ENCODE measurements around the gene PPIF.

Gene PPIF

DNA sequence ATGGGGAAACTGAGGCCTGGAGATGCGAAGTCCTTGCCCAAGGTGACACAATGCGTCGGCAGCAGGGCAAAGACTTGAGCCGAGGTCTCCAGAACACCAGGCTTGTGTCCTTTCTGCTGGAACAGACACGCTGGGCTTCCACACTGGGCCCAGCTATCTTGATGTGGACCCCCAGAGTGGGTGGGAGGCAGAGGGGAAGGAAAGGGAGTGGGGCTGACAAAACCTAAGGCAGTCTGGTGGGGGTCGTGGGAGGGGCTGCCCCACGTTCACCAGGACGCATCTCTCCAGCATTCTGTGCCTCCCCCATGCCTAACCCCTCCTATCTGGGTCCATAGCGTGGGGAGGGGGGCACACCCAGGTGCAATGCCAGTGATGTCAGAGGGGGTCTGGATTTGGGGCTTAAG, 38.1 kb downstream of the PPIF start:
- no peaks in the 10 kb centered on the region for H3K36me3 Mint-ChIP-seq (ENCODE audit: low read depth)
- no peak overlapping the region for H3K27ac Mint-ChIP-seq
- no peaks in the 10 kb centered on the region for H3K27me3 Mint-ChIP-seq
- H3K4me3 Mint-ChIP-seq = no peak overlapping the region
- no peak for ATAC-seq
- DNase-seq = no peak
- no peaks in the 10 kb centered on the region for H3K9me3 Mint-ChIP-seq
- H3K4me1 Mint-ChIP-seq = peaks cover 3% of the 10 kb centered on the region

DNA sequence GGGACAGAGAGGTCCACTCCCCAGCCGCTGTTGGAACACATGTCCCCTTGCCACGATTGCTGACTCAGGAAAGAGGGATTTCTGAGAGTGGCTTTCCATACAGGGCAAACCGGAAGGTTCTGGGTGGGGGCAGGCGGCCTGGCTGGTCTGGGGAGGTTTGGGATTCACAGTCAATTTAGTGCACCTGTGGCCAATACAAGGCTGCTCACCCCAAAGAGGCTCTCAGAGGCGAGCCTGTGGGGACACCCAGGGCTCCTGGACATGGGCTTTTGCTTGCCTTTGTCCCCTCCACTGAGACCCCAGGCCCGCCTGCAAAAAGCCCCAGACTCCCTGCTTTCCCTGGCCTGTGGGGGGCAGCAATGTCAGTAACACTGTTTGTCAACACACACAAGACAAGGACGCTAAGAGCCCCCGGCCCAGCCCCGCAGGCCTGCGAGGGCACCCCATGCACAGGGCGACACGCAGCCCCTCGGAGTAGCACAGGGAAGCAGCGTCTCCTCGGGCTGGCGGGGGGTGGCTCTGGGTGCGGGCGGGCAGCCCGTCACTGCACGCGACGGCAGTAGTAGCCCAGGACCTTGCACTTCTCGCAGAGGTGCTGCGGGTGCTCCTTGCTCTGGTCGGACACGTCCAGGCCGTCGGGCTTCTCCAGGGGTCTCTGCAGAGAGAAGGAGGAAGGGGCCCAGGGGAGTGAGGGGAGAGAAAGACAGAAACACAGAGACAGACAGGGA, 38.7 kb downstream of the PPIF start:
- Mint-ChIP-seq H3K36me3 (ENCODE audit: low read depth) (no peaks in the 10 kb centered on the region), H3K4me1 (peaks cover 3% of the 10 kb centered on the region), H3K27me3 (no peaks in the 10 kb centered on the region), H3K27ac (no peak overlapping the region), H3K4me3 (no peak overlapping the region), H3K9me3 (no peaks in the 10 kb centered on the region)
- DNase-seq (no peak), ATAC-seq (no peak)

DNA sequence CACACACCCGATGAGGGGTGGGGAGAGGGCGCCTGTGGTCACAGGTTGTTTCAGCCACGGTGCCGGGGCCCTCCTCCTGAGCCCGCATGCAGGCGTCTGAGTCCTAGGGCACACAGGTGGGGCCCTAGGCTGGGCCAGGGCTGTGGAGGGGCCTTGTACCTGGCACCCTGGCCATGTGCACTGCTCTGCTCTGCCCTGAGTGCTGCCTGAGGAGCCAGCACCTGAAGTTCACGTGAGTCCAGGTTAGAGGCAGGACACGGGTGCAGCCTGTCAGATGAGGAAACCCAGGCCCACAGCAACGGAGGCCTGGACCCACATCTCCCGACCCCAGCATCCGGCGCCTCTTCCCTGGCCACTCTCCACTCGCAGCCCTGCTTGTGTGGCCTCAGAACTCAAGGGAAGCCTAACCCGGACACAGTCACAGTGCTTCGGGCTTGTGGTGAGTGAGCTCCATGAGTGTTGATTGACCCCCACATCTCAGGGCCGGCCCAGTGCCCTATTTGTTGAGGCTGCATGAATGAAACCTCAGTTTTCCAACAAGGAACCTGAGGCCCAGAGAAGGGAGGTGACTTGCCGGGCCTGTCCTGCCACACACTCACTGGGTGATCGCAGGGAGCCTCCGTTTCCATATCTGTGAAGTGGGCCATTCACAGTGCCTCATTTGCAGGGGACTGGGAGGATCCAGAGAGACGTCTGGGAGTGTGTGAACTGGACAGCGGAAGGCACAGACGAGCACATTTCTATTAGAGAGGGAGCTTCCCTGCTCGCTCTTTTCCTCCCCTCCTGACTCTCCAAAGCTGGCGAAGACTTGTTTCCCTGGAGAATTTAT, 39.6 kb downstream of the PPIF start:
- Mint-ChIP-seq H3K9me3 (no peaks in the 10 kb centered on the region), H3K36me3 (ENCODE audit: low read depth) (no peaks in the 10 kb centered on the region), H3K4me3 (no peak overlapping the region), H3K27ac (no peak overlapping the region), H3K4me1 (peaks cover 3% of the 10 kb centered on the region), H3K27me3 (no peaks in the 10 kb centered on the region)
- ATAC-seq = no peak
- DNase-seq = no peak

DNA sequence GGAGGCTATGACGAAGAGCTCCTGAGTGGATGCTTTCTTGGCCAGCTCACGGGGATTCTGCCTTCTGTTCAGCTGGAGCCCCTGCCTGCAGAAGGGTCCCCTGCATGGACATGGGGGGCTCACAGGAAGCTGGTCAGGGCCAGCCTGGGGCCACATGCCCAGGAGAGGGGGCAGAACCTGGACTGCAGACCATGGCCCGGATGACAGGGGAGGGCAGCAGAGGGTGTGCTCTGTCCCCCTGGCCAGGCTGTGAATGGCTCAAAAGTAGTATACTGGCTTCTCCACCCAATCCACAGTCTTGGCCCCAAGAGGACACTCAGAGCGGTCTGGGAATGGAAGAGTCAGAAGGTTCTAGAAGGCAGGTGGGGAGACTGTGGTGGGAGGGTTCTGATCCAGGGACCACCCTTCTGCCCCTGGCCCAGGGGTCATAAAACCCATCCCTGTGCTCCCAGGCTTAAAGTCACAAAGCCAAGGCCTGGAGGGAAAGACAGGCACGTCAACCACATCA, 40.3 kb downstream of the PPIF start:
- Mint-ChIP-seq H3K9me3 (no peaks in the 10 kb centered on the region), H3K36me3 (ENCODE audit: low read depth) (no peaks in the 10 kb centered on the region), H3K4me1 (peaks cover 3% of the 10 kb centered on the region), H3K27me3 (no peaks in the 10 kb centered on the region), H3K4me3 (no peak overlapping the region), H3K27ac (no peak overlapping the region)
- DNase-seq = no peak
- no peak for ATAC-seq

DNA sequence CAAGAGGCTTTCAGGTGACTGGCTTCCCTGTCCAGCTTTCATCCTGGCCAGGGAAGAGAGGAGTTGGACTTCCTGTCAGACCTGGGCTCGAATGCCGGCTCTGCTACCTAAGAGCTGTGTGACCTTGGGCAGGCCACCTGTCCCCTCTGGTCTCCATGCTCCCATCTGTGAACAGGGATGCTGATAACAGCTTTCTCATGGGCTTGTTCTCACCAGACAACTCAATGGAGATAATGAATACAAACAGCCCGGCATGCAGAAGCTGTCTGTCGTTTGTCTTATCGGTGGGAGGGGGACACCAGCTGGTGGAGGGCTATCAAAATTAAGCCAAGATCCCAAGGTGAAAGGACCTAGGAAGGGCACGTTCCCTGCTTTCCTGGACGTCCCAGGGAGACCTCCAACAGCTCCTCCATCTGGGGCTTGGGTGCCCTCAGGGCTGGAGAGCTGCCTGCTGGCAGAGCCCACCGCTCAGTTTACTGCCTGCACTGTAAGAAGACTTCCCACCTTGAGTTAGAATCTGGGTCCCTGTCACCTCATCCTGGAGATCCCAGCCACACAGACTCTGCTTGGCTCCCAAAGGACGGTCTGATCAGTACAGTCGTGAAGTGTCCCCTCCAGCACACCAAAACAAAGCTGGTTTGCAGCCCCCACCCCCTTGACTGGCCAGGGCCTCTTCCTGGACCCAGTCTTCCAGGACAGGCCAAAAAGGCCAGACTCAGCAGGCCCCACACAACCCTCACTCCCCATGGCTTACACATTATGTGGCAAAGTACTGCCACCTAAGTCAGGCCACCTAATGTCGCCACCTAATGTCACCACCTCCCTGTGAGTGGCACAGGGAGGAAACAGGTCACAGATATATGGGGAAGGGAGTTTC, 40.9 kb downstream of the PPIF start:
- Mint-ChIP-seq H3K27me3 (no peaks in the 10 kb centered on the region), H3K4me3 (no peak overlapping the region), H3K9me3 (no peaks in the 10 kb centered on the region), H3K27ac (no peak overlapping the region), H3K36me3 (ENCODE audit: low read depth) (no peaks in the 10 kb centered on the region), H3K4me1 (peaks cover 3% of the 10 kb centered on the region)
- DNase-seq (no peak), ATAC-seq (peak; percentile 69)

DNA sequence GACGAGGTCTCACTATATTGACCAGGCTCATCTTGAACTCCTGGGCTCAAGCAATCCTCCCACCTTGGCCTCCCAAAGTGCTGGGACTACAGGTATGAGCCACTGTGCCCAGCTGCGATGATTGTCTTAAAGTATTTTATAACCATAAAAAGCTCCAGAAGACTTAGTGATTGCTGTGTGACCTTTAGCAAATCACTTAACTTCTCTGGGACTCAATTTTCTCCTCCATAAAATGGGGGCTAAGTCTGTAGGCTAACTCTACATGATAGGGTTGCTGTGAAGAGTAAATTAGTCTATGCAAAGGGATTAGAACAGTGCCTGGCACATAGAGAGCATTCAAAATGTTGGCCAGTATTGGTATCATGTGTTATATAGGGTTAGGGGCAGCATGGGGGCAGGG, 42.8 kb downstream of the PPIF start:
- Mint-ChIP-seq H3K27ac (no peak overlapping the region), H3K9me3 (no peaks in the 10 kb centered on the region), H3K4me1 (peaks cover 3% of the 10 kb centered on the region), H3K36me3 (ENCODE audit: low read depth) (no peaks in the 10 kb centered on the region), H3K4me3 (no peak overlapping the region), H3K27me3 (no peaks in the 10 kb centered on the region)
- no peak for ATAC-seq
- no peak for DNase-seq

DNA sequence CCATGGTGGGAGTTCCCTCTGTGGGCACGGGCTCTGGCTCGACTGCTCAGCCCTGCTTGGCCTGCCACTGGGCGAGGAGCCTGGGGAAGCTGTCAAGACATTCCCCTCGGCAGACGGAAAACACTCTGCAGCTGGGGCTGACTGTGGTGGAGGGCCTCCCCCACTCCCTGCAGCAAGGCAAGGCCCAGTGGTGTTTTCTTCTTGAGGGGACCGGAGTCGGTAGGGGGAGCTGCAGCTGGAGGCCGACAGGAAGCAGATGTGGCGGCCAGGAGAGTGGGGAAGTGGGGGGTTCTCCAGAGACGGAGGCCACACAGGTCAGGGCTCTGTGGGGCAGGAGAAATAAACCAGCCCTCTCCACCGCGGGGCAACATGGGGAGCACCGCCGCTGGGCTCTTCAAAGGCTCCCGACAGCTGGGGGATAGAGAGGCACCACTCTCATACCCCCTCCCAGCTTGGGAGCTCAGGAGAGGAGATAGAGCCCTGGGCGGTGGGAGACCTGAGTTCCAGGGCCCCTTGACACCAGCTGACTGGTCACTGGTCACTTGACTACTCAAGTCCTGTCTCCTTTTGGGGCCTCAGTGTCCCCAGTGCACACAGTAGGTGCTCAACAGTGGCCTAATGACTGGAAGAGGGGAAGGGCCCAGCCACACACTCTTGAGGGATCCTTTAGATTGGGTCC, 43.4 kb downstream of the PPIF start:
- Mint-ChIP-seq H3K36me3 (ENCODE audit: low read depth) (no peaks in the 10 kb centered on the region), H3K27me3 (no peaks in the 10 kb centered on the region), H3K4me1 (peaks cover 3% of the 10 kb centered on the region), H3K27ac (no peak overlapping the region), H3K4me3 (no peak overlapping the region), H3K9me3 (no peaks in the 10 kb centered on the region)
- DNase-seq (no peak), ATAC-seq (no peak)

DNA sequence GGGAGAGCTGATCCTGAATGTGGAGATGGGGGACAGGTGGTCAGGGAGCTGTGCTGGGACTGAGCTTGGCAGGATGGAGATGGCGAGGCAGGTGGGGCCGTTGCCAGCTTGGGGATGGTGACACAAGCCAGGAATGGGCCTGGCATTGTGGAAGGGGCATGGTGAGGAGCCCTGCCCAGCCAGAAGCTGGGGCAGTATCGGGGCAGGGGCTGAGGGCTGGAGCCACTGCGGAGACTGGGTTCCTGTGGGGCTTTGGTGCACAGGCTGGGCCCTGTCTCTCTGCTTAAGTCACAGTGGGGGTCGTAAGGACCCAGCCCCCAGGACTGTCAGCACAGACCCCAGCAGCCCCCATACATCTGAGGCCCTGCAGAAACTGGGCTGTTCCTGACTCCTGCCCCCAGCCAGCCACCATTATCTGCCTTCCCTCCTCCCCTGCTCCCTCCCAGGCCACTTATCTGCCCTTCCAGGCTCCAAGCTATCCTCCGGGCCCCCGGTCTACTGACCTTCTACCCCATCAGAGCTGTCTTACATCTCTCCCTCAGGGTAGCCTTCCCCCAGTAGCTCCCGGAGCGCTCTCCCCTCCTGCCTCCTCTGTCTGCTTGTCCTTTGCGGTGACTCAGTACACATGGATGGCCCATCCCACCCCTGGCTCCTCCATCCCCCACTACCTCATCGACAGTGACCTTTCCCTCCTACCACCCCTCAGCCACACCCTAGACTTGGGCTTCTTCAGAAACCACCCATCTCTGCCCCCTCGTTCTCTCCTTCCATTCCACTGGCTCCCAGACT, 44.2 kb downstream of the PPIF start:
- Mint-ChIP-seq H3K27me3 (no peaks in the 10 kb centered on the region), H3K9me3 (no peaks in the 10 kb centered on the region), H3K4me3 (no peak overlapping the region), H3K4me1 (peaks cover 3% of the 10 kb centered on the region), H3K36me3 (ENCODE audit: low read depth) (no peaks in the 10 kb centered on the region), H3K27ac (no peak overlapping the region)
- ATAC-seq (no peak), DNase-seq (no peak)

DNA sequence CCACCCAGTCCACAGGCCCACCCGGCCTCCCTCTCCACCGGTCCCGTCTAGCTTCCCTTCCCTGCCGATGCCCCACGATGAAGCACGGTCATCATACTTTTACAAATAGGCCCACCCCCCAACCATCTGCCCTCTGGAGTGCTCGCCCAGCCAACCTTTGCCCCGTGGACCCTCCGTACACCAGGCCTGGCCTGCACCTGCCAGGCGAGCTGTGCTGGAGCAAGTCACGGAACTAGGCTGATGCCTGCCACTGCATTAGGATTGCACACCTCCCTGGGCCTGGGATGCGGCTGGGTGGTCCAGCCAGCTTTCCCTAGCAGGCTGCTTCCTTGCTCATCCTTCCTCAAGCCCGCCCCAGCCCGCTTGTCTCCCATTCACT, 44.7 kb downstream of the PPIF start:
- DNase-seq (no peak), ATAC-seq (no peak)
- no peaks in the 10 kb centered on the region for H3K36me3 Mint-ChIP-seq (ENCODE audit: low read depth)
- H3K27me3 Mint-ChIP-seq = no peaks in the 10 kb centered on the region
- no peak overlapping the region for H3K27ac Mint-ChIP-seq
- H3K9me3 Mint-ChIP-seq = no peaks in the 10 kb centered on the region
- H3K4me1 Mint-ChIP-seq = peaks cover 3% of the 10 kb centered on the region
- no peak overlapping the region for H3K4me3 Mint-ChIP-seq

DNA sequence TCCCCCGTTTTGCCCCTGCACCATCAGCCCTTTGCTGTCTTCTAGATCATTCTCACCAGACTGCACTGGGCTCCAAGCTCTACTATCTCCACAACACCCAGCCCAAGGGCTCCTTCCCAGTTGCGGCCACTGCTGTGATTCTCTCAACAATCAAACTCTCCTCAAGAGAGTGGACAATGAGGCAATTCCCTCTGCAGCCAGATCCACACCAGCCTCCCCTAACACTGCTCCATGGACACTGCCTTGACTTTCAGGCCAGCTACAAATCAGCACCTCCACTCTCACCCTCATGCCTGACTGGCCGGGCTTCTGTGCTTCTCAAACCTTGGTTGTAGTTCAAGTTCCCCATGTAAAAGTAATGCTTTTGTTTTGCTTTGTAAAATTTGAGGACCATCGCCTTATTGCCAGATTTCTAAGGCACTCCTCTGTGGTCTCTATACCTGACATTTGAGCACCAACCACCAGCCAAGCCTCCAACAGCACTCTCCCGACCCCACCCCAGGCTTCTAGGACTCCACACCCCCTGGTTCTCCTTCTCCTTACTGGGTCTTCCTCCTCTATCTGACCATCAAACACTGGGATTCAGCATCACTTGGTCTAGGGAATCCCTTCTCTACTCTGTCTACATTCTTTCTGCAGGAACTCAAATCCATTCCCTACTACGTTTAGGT, 45.4 kb downstream of the PPIF start:
- H3K27ac Mint-ChIP-seq = no peak overlapping the region
- H3K4me1 Mint-ChIP-seq = peaks cover 3% of the 10 kb centered on the region
- H3K36me3 Mint-ChIP-seq (ENCODE audit: low read depth) = no peaks in the 10 kb centered on the region
- no peaks in the 10 kb centered on the region for H3K27me3 Mint-ChIP-seq
- DNase-seq (no peak), ATAC-seq (no peak)
- no peak overlapping the region for H3K4me3 Mint-ChIP-seq
- no peaks in the 10 kb centered on the region for H3K9me3 Mint-ChIP-seq

DNA sequence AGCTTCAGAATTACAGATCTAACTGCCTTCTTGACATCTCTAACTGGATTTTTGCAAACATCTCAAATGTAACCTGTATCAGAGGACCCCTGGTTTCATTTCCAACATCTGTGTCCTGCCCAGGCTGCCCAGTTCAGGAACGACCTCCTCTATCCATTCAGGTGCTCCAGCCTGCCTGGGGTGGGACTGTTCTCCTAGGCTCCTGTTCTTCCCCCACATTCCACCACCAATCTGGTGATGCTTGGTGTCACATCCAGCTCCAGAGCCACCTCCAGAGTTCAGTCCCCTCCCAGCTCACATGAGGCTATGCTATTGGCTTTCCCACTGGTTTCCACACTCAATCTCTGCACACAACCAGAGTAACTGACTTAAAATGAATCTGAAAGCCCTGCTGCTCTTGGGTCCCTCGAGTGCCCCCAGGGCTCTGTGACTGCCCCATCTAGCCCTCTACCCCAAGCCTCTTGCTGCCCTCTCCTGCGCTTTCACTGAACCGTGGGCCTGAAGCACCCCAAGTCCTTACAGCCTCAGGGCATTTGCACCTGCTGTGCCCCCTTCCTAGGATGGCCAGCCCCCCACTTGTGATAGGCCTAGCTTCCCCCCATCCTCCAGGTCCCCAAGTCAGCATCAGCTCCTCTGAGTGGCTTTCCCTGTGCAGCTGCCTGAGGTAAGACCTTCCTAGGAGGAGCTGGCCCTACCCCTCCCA, 46.1 kb downstream of the PPIF start:
- DNase-seq (no peak), ATAC-seq (no peak)
- Mint-ChIP-seq H3K36me3 (ENCODE audit: low read depth) (no peaks in the 10 kb centered on the region), H3K9me3 (no peaks in the 10 kb centered on the region), H3K27ac (no peak overlapping the region), H3K27me3 (no peaks in the 10 kb centered on the region), H3K4me1 (peaks cover 3% of the 10 kb centered on the region), H3K4me3 (no peak overlapping the region)

DNA sequence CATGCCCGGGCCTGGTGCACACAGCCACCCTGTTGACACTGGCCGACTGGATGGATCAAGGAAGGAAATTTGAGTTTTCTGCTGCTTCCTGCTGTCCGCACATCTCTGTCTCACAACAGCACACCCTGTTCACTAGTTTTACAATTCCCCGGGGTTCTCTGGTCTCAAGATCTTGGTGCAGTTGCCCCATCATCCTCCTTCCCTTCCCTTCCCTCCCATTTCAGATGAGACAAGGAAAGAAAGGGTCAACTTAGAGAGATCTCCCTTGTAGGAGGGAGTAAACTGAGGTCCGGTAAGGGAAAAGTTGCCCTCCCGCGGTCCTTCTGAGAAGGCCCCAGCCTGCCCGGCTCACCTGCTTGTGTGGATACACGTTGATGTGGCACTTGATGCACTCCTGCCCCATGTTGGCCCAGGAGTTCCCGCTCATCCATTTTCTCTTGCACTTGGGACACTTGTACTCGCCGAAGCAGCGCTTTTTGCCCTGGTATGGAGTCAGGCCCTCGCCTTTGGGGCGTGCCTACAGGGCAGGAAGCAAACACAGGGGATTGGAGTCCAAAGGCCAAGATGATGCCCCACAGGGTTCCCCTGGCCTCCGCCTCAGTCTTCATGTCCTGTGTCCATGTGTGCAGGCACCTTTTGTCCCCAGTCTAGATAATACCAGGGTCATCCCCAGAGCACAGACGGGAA, 46.8 kb downstream of the PPIF start:
- no peaks in the 10 kb centered on the region for H3K36me3 Mint-ChIP-seq (ENCODE audit: low read depth)
- no peaks in the 10 kb centered on the region for H3K27me3 Mint-ChIP-seq
- no peak overlapping the region for H3K4me3 Mint-ChIP-seq
- H3K27ac Mint-ChIP-seq = no peak overlapping the region
- no peak for ATAC-seq
- no peaks in the 10 kb centered on the region for H3K4me1 Mint-ChIP-seq
- no peaks in the 10 kb centered on the region for H3K9me3 Mint-ChIP-seq
- no peak for DNase-seq

Measured in activated naive CD8-positive, alpha-beta T cell treated with anti-CD3 and anti-CD28 coated beads, Interleukin-2, amount 50 U/mL, for 24 hours (primary cell).